HCT116 (cell line): ENCODE data around the gene ACTN2. TPM values are rescaled to one million over a fixed set of nuclear protein-coding genes. Genes with fewer than 3 reads are reported as not detected.

Experiments
- ATAC-seq: fragments of 200-7000 bp; cut with Tn5 transposase; 2 replicates; pipeline ENCODE4 v1.9.1; 2020; ENCODE audit warnings: mild to moderate bottlenecking, moderate library complexity
- BruUV-seq: library from RNA; stranded (reverse); fragments of 400-500 nt; replicated peaks from 2 replicates; lab custom pipeline; 2021; lab: Mats Ljungman, UMichigan
- CTCF ChIA-PET: fragments of 300-600 bp; sonication (Branson Sonifier 250); formaldehyde crosslinking; loops from one replicate; lab custom pipeline; 2021; ENCODE audit warnings: antibody characterized with exemption; lab: Charles Lee
- POLR2A ChIA-PET: fragments of 300-600, 350-600 bp; sonication (Branson Sonifier 250); formaldehyde crosslinking; loops from one replicate; lab custom pipeline; 2021; ENCODE audit warnings: antibody characterized with exemption; lab: Charles Lee
- RAD21 ChIA-PET, 2 experiments: fragments of 300-600 bp; sonication (Branson Sonifier 250); formaldehyde crosslinking; loops; one replicate each; lab custom pipeline; 2023; ENCODE audit warnings: low total read pairs in 2 of 2; ENCODE audit not compliant: uncharacterized antibody in 2 of 2, unreplicated experiment in 2 of 2, low non-redundant PET in 1 of 2; lab: Charles Lee
- DNase-seq: peaks from one replicate; pipeline ENCODE4 v3.0.0-alpha.2; 2010; ENCODE audit warnings: low read depth, low spot score
- H2AFZ ChIP-seq: fragments of 200-600 bp; shearing (Covaris generic), sonication (generic); 2 replicates; pipeline ENCODE4 v1.6.1; 2017; ENCODE audit warnings: low read depth, mixed run types, mixed read lengths, antibody characterized with exemption, low read length; ENCODE audit not compliant: poor library complexity, severe bottlenecking
- H3K27ac ChIP-seq: 2 replicates; pipeline ENCODE4 v1.5.1; 2012; ENCODE audit warnings: low read depth, low read length
- H3K27me3 ChIP-seq: fragments of 200-600 bp; sonication (generic); 2 replicates; pipeline ENCODE4 v1.6.1; 2016; ENCODE audit warnings: mixed run types, low read length, mixed read lengths; ENCODE audit not compliant: insufficient read depth
- H3K36me3 ChIP-seq, 2 experiments: fragments of 200-500 bp in 1 of 2; fragments of 200-600 bp in 1 of 2; sonication (Bioruptor generic) in 1 of 2; sonication (generic) in 1 of 2; 2 replicates each; pipeline versions ENCODE4 v1.5.1 to v1.6.1; 2014 to 2016; ENCODE audit warnings: low read length in 2 of 2, inconsistent platforms in 1 of 2, mixed read lengths in 1 of 2, mixed run types in 1 of 2; ENCODE audit not compliant: insufficient read depth in 2 of 2, control insufficient read depth in 1 of 2
- H3K4me1 ChIP-seq, 2 experiments: fragments of 200-600 bp in 1 of 2; sonication (generic) in 1 of 2; 2 replicates each; pipeline versions ENCODE4 v1.5.1 to v1.6.1; 2012 to 2017; ENCODE audit warnings: low read length in 2 of 2, inconsistent platforms in 1 of 2, mild to moderate bottlenecking in 1 of 2, mixed read lengths in 1 of 2, mixed run types in 1 of 2, moderate library complexity in 1 of 2; ENCODE audit not compliant: insufficient read depth in 2 of 2, control insufficient read depth in 1 of 2
- H3K4me2 ChIP-seq: fragments of 200-600 bp; sonication (generic); 2 replicates; pipeline ENCODE4 v1.6.1; 2017; ENCODE audit warnings: mixed run types, low read length, mixed read lengths
- H3K4me3 ChIP-seq, 2 experiments: fragments of 200-600 bp in 1 of 2; sonication (generic) in 1 of 2; replicated peaks in 1 of 2; 2 replicates each; pipeline ENCODE4 v1.5.1; 2011 to 2016; ENCODE audit warnings: low read length in 2 of 2, control low read depth in 1 of 2, low read depth in 1 of 2, mild to moderate bottlenecking in 1 of 2, mixed read lengths in 1 of 2, mixed run types in 1 of 2
- H3K79me2 ChIP-seq: fragments of 200-600 bp; sonication (generic); 2 replicates; pipeline ENCODE4 v1.6.1; 2017; ENCODE audit warnings: mild to moderate bottlenecking, mixed run types, low read length, moderate library complexity, mixed read lengths; ENCODE audit not compliant: insufficient read depth
- H3K9ac ChIP-seq: fragments of 200-600 bp; sonication (generic); 2 replicates; pipeline ENCODE4 v1.6.1; 2016; ENCODE audit warnings: low read length, mixed read lengths
- H3K9me2 ChIP-seq: fragments of 200-600 bp; sonication (generic), shearing (Covaris generic); 2 replicates; pipeline ENCODE4 v1.6.1; 2017; ENCODE audit warnings: mixed run types, mild to moderate bottlenecking, moderate library complexity; ENCODE audit not compliant: insufficient read depth
- H3K9me3 ChIP-seq, 2 experiments: fragments of 200-500 bp in 1 of 2; fragments of 200-600 bp in 1 of 2; sonication (Bioruptor generic) in 1 of 2; sonication (generic) in 1 of 2; 2 replicates each; pipeline ENCODE4 v1.6.1; 2014 to 2017; ENCODE audit warnings: low read length in 2 of 2, mixed read lengths in 2 of 2, inconsistent platforms in 1 of 2, low read depth in 1 of 2, mild to moderate bottlenecking in 1 of 2, mixed run types in 1 of 2, moderate library complexity in 1 of 2; ENCODE audit not compliant: control insufficient read depth in 1 of 2, insufficient read depth in 1 of 2
- H4K20me1 ChIP-seq: fragments of 200-600 bp; sonication (generic), shearing (Covaris generic); 2 replicates; pipeline ENCODE4 v1.6.1; 2017; ENCODE audit warnings: mixed run types, mild to moderate bottlenecking, moderate library complexity; ENCODE audit not compliant: insufficient read depth
- CBX3 ChIP-seq: IDR thresholded peaks from 2 replicates; pipeline ENCODE4 v1.6.1; 2012; ENCODE audit warnings: low read depth
- CEBPB ChIP-seq: IDR thresholded peaks from 2 replicates; pipeline ENCODE4 v1.6.1; 2012; ENCODE audit warnings: low read depth
- FOSL1 ChIP-seq: IDR thresholded peaks from 2 replicates; pipeline ENCODE4 v1.6.1; 2012; ENCODE audit warnings: low read depth
- POLR2A ChIP-seq: IDR thresholded peaks from 2 replicates; pipeline ENCODE4 v1.7.0; 2011; ENCODE audit warnings: borderline replicate concordance; ENCODE audit not compliant: insufficient read depth, insufficient read length; ENCODE audit errors: extremely low read depth
- intact Hi-C: fragments of 100-400 bp; cut with micrococcal nuclease; formaldehyde crosslinking; loops from 2 replicates; pipeline ENCODE4 v1.10.0; 2022
- total RNA-seq: library from RNA; stranded (reverse); gene quantifications from one replicate; pipeline ENCODE4 v1.2.1, GENCODE V29; 2021; ENCODE audit not compliant: unreplicated experiment
- TF ChIP-seq, protein P1 (sequence below), 3 experiments: fragments of 200-600 bp in 1 of 3; sonication (generic) in 1 of 3; IDR thresholded peaks in 2 of 3; conservative IDR thresholded peaks in 1 of 3; 2 replicates each; pipeline ENCODE4 v1.5.1; 2012 to 2017; ENCODE audit warnings: low read depth in 2 of 3, low read length in 2 of 3, antibody characterized with exemption in 1 of 3, borderline replicate concordance in 1 of 3, control low read depth in 1 of 3, mild to moderate bottlenecking in 1 of 3, mixed read lengths in 1 of 3, mixed run types in 1 of 3, moderate library complexity in 1 of 3; ENCODE audit not compliant: insufficient read depth in 1 of 3
- TF ChIP-seq, protein P2 (sequence below): IDR thresholded peaks from 2 replicates; pipeline ENCODE4 v1.6.1; 2011; ENCODE audit warnings: mild to moderate bottlenecking, low read length, moderate library complexity; ENCODE audit not compliant: insufficient replicate concordance; ENCODE audit errors: extremely low read depth

The ACTN2 gene
- total RNA-seq, 1 experiment from 2014 or later: 0.20 TPM

DNA sequence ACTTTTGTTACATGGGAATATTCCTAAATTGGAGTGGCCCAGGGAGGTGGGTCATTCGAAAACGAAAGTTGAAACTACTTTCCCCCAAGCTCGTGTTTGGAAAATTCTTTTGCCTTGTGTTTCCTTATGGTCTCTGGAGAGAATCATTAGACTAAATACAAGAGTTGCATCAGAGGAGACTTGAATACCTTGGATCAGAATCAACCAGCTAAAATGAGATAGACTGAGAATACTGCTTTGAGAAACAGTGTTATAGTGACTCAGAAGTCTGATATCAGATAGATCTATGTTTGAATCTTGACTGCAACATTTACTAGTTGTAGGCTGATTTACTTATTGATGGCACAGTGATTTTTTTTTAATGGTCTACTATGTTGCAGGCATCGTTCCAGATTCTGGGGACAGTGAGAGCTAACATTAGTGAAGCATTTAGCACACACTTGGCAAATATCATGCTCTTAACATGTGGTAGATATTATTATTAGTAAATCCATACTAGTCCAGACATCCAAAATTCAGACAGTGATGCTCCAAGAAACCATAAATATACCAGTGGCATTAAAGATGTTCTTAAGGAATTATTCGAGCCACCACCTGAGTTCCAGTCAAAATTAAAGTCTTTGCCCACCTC, 12.9 kb upstream of the ACTN2 start:
- H3K9me3 ChIP-seq: no peaks in the 10 kb centered on the region
- H3K4me3 ChIP-seq: no peak overlapping the region
- no peaks in the 10 kb centered on the region for H3K36me3 ChIP-seq
- H3K27me3 ChIP-seq: peaks cover 35% of the 10 kb centered on the region
- H3K4me1 ChIP-seq: no peaks in the 10 kb centered on the region
- H3K4me2 ChIP-seq: no peak overlapping the region
- ChIA-PET RAD21 (no interaction called here), POLR2A (no interaction called here), CTCF (no interaction called here)
- TF ChIP-seq FOSL1: no peak
- TF ChIP-seq POLR2A: no peak
- TF ChIP-seq, protein P1, sequence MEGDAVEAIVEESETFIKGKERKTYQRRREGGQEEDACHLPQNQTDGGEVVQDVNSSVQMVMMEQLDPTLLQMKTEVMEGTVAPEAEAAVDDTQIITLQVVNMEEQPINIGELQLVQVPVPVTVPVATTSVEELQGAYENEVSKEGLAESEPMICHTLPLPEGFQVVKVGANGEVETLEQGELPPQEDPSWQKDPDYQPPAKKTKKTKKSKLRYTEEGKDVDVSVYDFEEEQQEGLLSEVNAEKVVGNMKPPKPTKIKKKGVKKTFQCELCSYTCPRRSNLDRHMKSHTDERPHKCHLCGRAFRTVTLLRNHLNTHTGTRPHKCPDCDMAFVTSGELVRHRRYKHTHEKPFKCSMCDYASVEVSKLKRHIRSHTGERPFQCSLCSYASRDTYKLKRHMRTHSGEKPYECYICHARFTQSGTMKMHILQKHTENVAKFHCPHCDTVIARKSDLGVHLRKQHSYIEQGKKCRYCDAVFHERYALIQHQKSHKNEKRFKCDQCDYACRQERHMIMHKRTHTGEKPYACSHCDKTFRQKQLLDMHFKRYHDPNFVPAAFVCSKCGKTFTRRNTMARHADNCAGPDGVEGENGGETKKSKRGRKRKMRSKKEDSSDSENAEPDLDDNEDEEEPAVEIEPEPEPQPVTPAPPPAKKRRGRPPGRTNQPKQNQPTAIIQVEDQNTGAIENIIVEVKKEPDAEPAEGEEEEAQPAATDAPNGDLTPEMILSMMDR (IDR thresholded peaks at IDR 0.05 in 2 of 3, conservative IDR thresholded peaks at IDR 0.05 in 1 of 3; ENCODE audit: borderline replicate concordance in 1 of 3, insufficient read depth in 1 of 3, low read depth in 2 of 3, low read length in 2 of 3): no peak
- TF ChIP-seq, protein P2, sequence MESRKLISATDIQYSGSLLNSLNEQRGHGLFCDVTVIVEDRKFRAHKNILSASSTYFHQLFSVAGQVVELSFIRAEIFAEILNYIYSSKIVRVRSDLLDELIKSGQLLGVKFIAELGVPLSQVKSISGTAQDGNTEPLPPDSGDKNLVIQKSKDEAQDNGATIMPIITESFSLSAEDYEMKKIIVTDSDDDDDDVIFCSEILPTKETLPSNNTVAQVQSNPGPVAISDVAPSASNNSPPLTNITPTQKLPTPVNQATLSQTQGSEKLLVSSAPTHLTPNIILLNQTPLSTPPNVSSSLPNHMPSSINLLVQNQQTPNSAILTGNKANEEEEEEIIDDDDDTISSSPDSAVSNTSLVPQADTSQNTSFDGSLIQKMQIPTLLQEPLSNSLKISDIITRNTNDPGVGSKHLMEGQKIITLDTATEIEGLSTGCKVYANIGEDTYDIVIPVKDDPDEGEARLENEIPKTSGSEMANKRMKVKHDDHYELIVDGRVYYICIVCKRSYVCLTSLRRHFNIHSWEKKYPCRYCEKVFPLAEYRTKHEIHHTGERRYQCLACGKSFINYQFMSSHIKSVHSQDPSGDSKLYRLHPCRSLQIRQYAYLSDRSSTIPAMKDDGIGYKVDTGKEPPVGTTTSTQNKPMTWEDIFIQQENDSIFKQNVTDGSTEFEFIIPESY: no peak
- no peak for TF ChIP-seq CBX3
- TF ChIP-seq CEBPB: no peak
- H3K27ac ChIP-seq: no peak overlapping the region
- intact Hi-C loops: no loop called here
- DNase-seq (no peak), ATAC-seq (no peak)
- H3K9ac ChIP-seq: no peak overlapping the region
- no peaks in the 10 kb centered on the region for H3K9me2 ChIP-seq
- H3K79me2 ChIP-seq: no peaks in the 10 kb centered on the region
- no peak overlapping the region for H2AFZ ChIP-seq
- no TSS peak for BruUV-seq
- no peaks in the 10 kb centered on the region for H4K20me1 ChIP-seq
